B cell (primary cell): ENCODE measurements around the gene USP6NL. TPM values are rescaled to one million over a fixed set of nuclear protein-coding genes. Genes with fewer than 3 reads are reported as not detected.

ENCODE experiments used
- ATAC-seq: fragments of 200-7000 bp; cut with Tn5 transposase; one replicate; pipeline ENCODE4 v1.10.0; 2021; ENCODE audit warnings: low read depth, mild to moderate bottlenecking, moderate number of reproducible peaks, moderate library complexity
- CTCF ChIA-PET: fragments of 350-600 bp; sonication (Branson Sonifier 250); formaldehyde crosslinking; loops from one replicate; lab custom pipeline; 2021; ENCODE audit warnings: antibody characterized with exemption, inconsistent platforms; lab: Charles Lee
- POLR2A ChIA-PET: fragments of 350-600 bp; sonication (Branson Sonifier 250); formaldehyde crosslinking; loops from one replicate; lab custom pipeline; 2021; ENCODE audit warnings: antibody characterized with exemption; lab: Charles Lee
- DNase-seq: peaks from one replicate; pipeline ENCODE4 v3.0.0; 2013
- H2AFZ ChIP-seq: 2 replicates; pipeline ENCODE4 v1.6.1; 2012; ENCODE audit warnings: mild to moderate bottlenecking, low read depth, low read length; ENCODE audit not compliant: insufficient read depth, poor library complexity, severe bottlenecking
- H3K27ac ChIP-seq, 2 donors: 1 replicate in 1 of 2; 2 replicates in 1 of 2; pipeline ENCODE4 v1.5.1; 2012 to 2013; ENCODE audit warnings: low read length in 2 of 2, mild to moderate bottlenecking in 2 of 2, moderate library complexity in 1 of 2
- H3K27me3 ChIP-seq, 4 experiments: fragments of 200-600 bp in 1 of 4; sonication (generic) in 1 of 4; replicated peaks in 1 of 4; 1 replicate in 2 of 4; 2 replicates in 2 of 4; pipeline versions ENCODE4 v1.6.1 to v1.7.0; 2013 to 2016; ENCODE audit warnings: low read length in 3 of 4, mild to moderate bottlenecking in 2 of 4, mixed read lengths in 1 of 4, moderate library complexity in 1 of 4; ENCODE audit not compliant: insufficient read depth in 4 of 4, control insufficient read depth in 3 of 4; ENCODE audit errors: control extremely low read depth in 1 of 4
- H3K36me3 ChIP-seq, 2 experiments: replicated peaks in 1 of 2; 1 replicate in 1 of 2; 2 replicates in 1 of 2; pipeline versions ENCODE4 v1.6.1 to v1.7.1; 2013; ENCODE audit warnings: low read length in 1 of 2; ENCODE audit not compliant: insufficient read depth in 2 of 2, control insufficient read depth in 1 of 2; ENCODE audit errors: control extremely low read depth in 1 of 2, extremely low read depth in 1 of 2
- H3K4me1 ChIP-seq, 2 donors: fragments of 200-600 bp in 1 of 2; sonication (generic) in 1 of 2; 1 replicate in 1 of 2; 2 replicates in 1 of 2; pipeline versions ENCODE4 v1.5.1 to v1.6.1; 2013 to 2017; ENCODE audit warnings: low read length in 2 of 2; ENCODE audit not compliant: control insufficient read depth in 2 of 2, insufficient read depth in 2 of 2
- H3K4me2 ChIP-seq: replicated peaks from 2 replicates; pipeline ENCODE3; 2012; ENCODE audit warnings: mild to moderate bottlenecking, low read depth, low read length; ENCODE audit not compliant: poor library complexity, severe bottlenecking
- H3K4me3 ChIP-seq, 5 experiments: fragments of 200-600 bp in 1 of 5; sonication (generic) in 1 of 5; 1 replicate in 3 of 5; 2 replicates in 2 of 5; pipeline versions ENCODE4 v1.5.1 to v1.7.0; 2011 to 2016; ENCODE audit warnings: low read length in 4 of 5, mild to moderate bottlenecking in 4 of 5, low read depth in 2 of 5, control low read depth in 1 of 5, moderate library complexity in 1 of 5; ENCODE audit not compliant: insufficient read depth in 1 of 5; ENCODE audit errors: control extremely low read depth in 1 of 5, extremely low read depth in 1 of 5
- H3K79me2 ChIP-seq: fragments of 200-600 bp; sonication (generic); one replicate; pipeline ENCODE4 v1.6.0; 2016; ENCODE audit warnings: low read length; ENCODE audit not compliant: control insufficient read depth, insufficient read depth
- H3K9ac ChIP-seq: fragments of 200-600 bp; sonication (generic); 2 replicates; pipeline ENCODE4 v1.6.1; 2017; ENCODE audit warnings: mild to moderate bottlenecking, low read length, moderate library complexity
- H3K9me3 ChIP-seq, 3 donors: one replicate each; pipeline versions ENCODE4 v1.6.1 to v1.7.1; 2013; ENCODE audit warnings: low read length in 2 of 3; ENCODE audit not compliant: control insufficient read depth in 2 of 3, insufficient read depth in 1 of 3; ENCODE audit errors: control extremely low read depth in 1 of 3
- H4K20me1 ChIP-seq: 2 replicates; pipeline ENCODE4 v1.6.0; 2012; ENCODE audit warnings: mild to moderate bottlenecking, low read length; ENCODE audit not compliant: insufficient read depth, control insufficient read depth, poor library complexity, severe bottlenecking
- H3K27ac Mint-ChIP-seq: one replicate; pipeline ENCODE4 v1.8.0; 2021; ENCODE audit warnings: mixed read lengths
- H3K27me3 Mint-ChIP-seq: one replicate; pipeline ENCODE4 v1.8.0; 2021; ENCODE audit warnings: mixed read lengths
- H3K4me1 Mint-ChIP-seq: one replicate; pipeline ENCODE4 v1.8.0; 2021; ENCODE audit warnings: mixed read lengths
- H3K4me3 Mint-ChIP-seq: one replicate; pipeline ENCODE4 v1.8.0; 2021; ENCODE audit warnings: mixed read lengths
- H3K9me3 Mint-ChIP-seq: one replicate; pipeline ENCODE4 v1.8.0; 2022; ENCODE audit warnings: mixed read lengths; ENCODE audit not compliant: insufficient read depth
- EZH2 ChIP-seq: IDR thresholded peaks from 2 replicates; pipeline ENCODE4 v1.6.1; 2012; ENCODE audit warnings: borderline replicate concordance, low read depth, mild to moderate bottlenecking, moderate library complexity, low read length; ENCODE audit not compliant: insufficient read depth, poor library complexity, severe bottlenecking
- WGBS: methylation state at CpG from one replicate; pipeline ENCODE4 v1.1.5; 2013; ENCODE audit warnings: missing lambda C conversion rate; ENCODE audit not compliant: insufficient coverage; 5-methylcytosine and 5-hydroxymethylcytosine counted together
- intact Hi-C: fragments of 100-400 bp; cut with micrococcal nuclease; formaldehyde crosslinking; loops from one replicate; pipeline ENCODE4 v1.10.0; 2022
- polyA plus RNA-seq: library from polyadenylated mRNA; depleted of rRNA; stranded (reverse); fragments of >200 nt; gene quantifications from 2 replicates; pipeline ENCODE4 v1.2.3, GENCODE V29; 2012
- total RNA-seq, 2 donors: library from RNA; stranded (reverse); fragments of 120-200 nt in 1 of 2; gene quantifications; 1 replicate in 1 of 2; 2 replicates in 1 of 2; pipeline versions ENCODE4 v1.2.3 to v1.2.4, GENCODE V29; 2013 to 2022
- TF ChIP-seq, protein P1 (sequence below): fragments of 200-600 bp; IDR thresholded peaks from one replicate; pipeline ENCODE4 v1.8.0; 2022; ENCODE audit warnings: antibody characterized with exemption, mild to moderate bottlenecking

USP6NL gene
- total and polyA plus RNA-seq, 2 donors (not counting 1 experiment from before 2014, with no cell fraction given): 27.0 to 61.5 TPM

GRCh38 chr10:11454958-11455566 lies 156.4 kb downstream of the USP6NL start:
- Histone ChIP-seq H3K9me3 (peaks cover 0 to 22% (median 0%) of the 10 kb centered on the region in 3 donors), H3K27ac (no peak overlapping the region), H3K4me1 (peaks cover under 1 to 5% of the 10 kb centered on the region in 2 donors), H4K20me1 (no peaks in the 10 kb centered on the region), H3K36me3 (peaks cover 0 to 15% of the 10 kb centered on the region in 2 experiments), H2AFZ (no peak overlapping the region), H3K79me2 (no peaks in the 10 kb centered on the region), H3K4me3 (no peak overlapping the region), H3K4me2 (no peak overlapping the region), H3K9ac (no peak overlapping the region), H3K27me3 (no peaks in the 10 kb centered on the region)
- TF ChIP-seq, protein P1, sequence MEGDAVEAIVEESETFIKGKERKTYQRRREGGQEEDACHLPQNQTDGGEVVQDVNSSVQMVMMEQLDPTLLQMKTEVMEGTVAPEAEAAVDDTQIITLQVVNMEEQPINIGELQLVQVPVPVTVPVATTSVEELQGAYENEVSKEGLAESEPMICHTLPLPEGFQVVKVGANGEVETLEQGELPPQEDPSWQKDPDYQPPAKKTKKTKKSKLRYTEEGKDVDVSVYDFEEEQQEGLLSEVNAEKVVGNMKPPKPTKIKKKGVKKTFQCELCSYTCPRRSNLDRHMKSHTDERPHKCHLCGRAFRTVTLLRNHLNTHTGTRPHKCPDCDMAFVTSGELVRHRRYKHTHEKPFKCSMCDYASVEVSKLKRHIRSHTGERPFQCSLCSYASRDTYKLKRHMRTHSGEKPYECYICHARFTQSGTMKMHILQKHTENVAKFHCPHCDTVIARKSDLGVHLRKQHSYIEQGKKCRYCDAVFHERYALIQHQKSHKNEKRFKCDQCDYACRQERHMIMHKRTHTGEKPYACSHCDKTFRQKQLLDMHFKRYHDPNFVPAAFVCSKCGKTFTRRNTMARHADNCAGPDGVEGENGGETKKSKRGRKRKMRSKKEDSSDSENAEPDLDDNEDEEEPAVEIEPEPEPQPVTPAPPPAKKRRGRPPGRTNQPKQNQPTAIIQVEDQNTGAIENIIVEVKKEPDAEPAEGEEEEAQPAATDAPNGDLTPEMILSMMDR: peak; percentile 12
- TF ChIP-seq EZH2: no peak
- no peak for DNase-seq
- no peaks in the 10 kb centered on the region for H3K27me3 Mint-ChIP-seq
- POLR2A ChIA-PET: no interaction called here
- intact Hi-C loops: no loop called here
- peaks cover 2% of the 10 kb centered on the region for H3K9me3 Mint-ChIP-seq
- no peak overlapping the region for H3K4me3 Mint-ChIP-seq
- 90% methylated on average over 6 of the region's 8 CpGs for WGBS
- peak overlapping the region; percentile 12 for H3K27ac Mint-ChIP-seq
- H3K4me1 Mint-ChIP-seq: peaks cover 6% of the 10 kb centered on the region
- CTCF ChIA-PET: no interaction called here
- no peak for ATAC-seq

GRCh38 chr10:11454160-11454559 lies 157.3 kb downstream of the USP6NL start:
- intact Hi-C loops: no loop called here
- no peak overlapping the region for H3K9ac ChIP-seq
- no peaks in the 10 kb centered on the region for H4K20me1 ChIP-seq
- POLR2A ChIA-PET: no interaction called here
- peaks cover 14% of the 10 kb centered on the region for H3K4me1 Mint-ChIP-seq
- no peak overlapping the region for H2AFZ ChIP-seq
- ATAC-seq (no peak), DNase-seq (no peak)
- CTCF ChIA-PET: no interaction called here
- H3K4me1 ChIP-seq: peaks cover 4 to 12% of the 10 kb centered on the region in 2 donors
- H3K79me2 ChIP-seq: no peaks in the 10 kb centered on the region
- peaks cover 0 to 22% (median 0%) of the 10 kb centered on the region in 3 donors for H3K9me3 ChIP-seq
- H3K27ac ChIP-seq: no peak overlapping the region
- no peak overlapping the region for H3K4me3 ChIP-seq
- H3K27me3 ChIP-seq: no peaks in the 10 kb centered on the region
- 100% methylated on average over 3 of the region's 4 CpGs for WGBS
- H3K27ac Mint-ChIP-seq: peak overlapping the region; percentile 37
- TF ChIP-seq EZH2: no peak
- TF ChIP-seq, protein P1: no peak
- peaks cover 0 to 15% of the 10 kb centered on the region in 2 experiments for H3K36me3 ChIP-seq
- no peaks in the 10 kb centered on the region for H3K27me3 Mint-ChIP-seq
- H3K4me2 ChIP-seq: no peak overlapping the region
- no peak overlapping the region for H3K4me3 Mint-ChIP-seq
- H3K9me3 Mint-ChIP-seq: peaks cover 2% of the 10 kb centered on the region
